ENCODE results near the gene INPP5A.
"Not testable (repeated sequence)": the region's sequence is repeated elsewhere in the genome, so short reads cannot be mapped to it uniquely, and the experiment has no call there.

The INPP5A gene

GRCh38 chr10:132815168-132815857, 277.7 kb downstream of the INPP5A start:
- no peak for DNase-seq (ENCODE audit: extremely low read depth, low read depth)
- no peak for TF ChIP-seq CTCF (IDR thresholded peaks at IDR 0.05; ENCODE audit: low read depth, low read length)

- no peak for DNase-seq (ENCODE audit: extremely low read depth, low read depth)
- TF ChIP-seq CTCF (IDR thresholded peaks at IDR 0.05; ENCODE audit: low read depth, low read length): no peak
Observed at GRCh38 chr10:132816718-132817117, 279.1 kb downstream of the INPP5A start.

GRCh38 chr10:132817701-132818211, 280.2 kb downstream of the INPP5A start:
- no peak for TF ChIP-seq CTCF (IDR thresholded peaks at IDR 0.05; ENCODE audit: low read depth, low read length)

GRCh38 chr10:132820056-132820455, 282.5 kb downstream of the INPP5A start:
- no peak for DNase-seq (ENCODE audit: extremely low read depth, low read depth)
- no peak for TF ChIP-seq CTCF (IDR thresholded peaks at IDR 0.05; ENCODE audit: low read depth, low read length)

More at GRCh38 chr10:132817701-132818211, 280.2 kb downstream of the INPP5A start:
- no peak for DNase-seq (ENCODE audit: extremely low read depth, low read depth)

- not testable (repeated sequence) for DNase-seq (ENCODE audit: extremely low read depth, low read depth)
Observed at GRCh38 chr10:132825783-132826523, 288.4 kb downstream of the INPP5A start.

- no peak for DNase-seq (ENCODE audit: extremely low read depth, low read depth)
- TF ChIP-seq CTCF (IDR thresholded peaks at IDR 0.05; ENCODE audit: low read depth, low read length): no peak
Observed at GRCh38 chr10:132826524-132827422, 289.2 kb downstream of the INPP5A start.

- TF ChIP-seq CTCF (IDR thresholded peaks at IDR 0.05; ENCODE audit: low read depth, low read length): no peak
- DNase-seq (ENCODE audit: extremely low read depth, low read depth): no peak
Observed at GRCh38 chr10:132827423-132827789, 289.8 kb downstream of the INPP5A start.

Data from AG09319 (cell line).